Ishikawa (cell line): Measurements from ENCODE around the gene PAX2.

ENCODE experiments used
- FOXM1 ChIP-seq: IDR thresholded peaks from 2 replicates; pipeline ENCODE4 v1.6.1; 2012; ENCODE audit warnings: low read depth, borderline replicate concordance
- MAX ChIP-seq: IDR thresholded peaks from 2 replicates; pipeline ENCODE4 v1.6.1; 2012
- REST ChIP-seq: IDR thresholded peaks from 2 replicates; pipeline ENCODE4 v1.6.1; 2012; ENCODE audit warnings: low read depth, mild to moderate bottlenecking
- TAF1 ChIP-seq: IDR thresholded peaks from 2 replicates; pipeline ENCODE4 v1.6.1; 2012; ENCODE audit warnings: low read depth, mild to moderate bottlenecking

DNA sequence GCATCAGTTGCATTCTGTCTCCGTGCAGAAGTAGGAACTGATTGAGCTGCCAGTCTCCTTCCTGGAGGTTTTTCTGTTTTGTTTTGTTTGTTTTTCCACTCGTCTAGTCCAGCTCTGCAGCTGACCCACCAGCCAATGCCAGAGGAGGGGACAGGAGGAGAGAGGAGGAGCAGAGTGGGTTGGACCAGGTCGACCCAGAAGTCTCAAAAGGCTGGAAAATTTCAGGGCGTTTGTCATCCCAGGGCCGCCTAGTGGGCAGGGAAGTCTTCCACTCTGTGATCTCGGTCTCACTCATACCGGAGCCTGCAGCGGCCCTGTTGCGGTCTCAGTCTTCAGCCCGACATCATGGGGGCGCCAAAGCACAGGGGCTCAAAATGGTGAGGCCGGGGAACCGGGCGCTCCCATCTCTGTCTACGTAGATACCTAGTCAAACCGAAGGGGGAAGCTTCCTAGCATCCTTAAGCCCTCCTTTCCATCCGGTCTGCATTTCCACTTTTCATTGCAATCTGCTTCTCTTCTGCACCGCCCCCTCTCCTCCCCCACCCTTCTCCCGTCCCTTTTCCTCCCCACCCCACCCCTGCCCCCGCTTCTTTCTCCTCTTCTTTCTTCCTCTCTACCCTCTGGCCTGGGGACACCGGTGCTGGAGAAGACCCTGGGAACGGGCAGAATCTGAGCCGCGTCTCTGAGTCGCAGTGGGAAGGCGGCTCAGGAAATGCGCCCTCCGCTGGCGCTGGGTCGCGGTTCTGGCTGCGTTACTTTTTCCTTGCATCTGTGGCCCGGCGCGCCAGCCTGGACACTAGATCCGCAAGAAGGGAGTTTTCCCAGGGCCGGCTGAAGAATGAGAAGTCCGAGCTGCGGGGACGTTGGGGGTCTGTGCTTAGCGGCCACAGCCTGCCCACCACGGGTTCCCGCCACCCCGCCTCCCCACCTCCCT is 16.2 kb upstream of the PAX2 start:
- TF ChIP-seq REST = no peak
- no peak for TF ChIP-seq TAF1
- no peak for TF ChIP-seq MAX
- TF ChIP-seq FOXM1 = no peak
